ENCODE measurements around the gene MSMP. TPM values are rescaled to one million over a fixed set of nuclear protein-coding genes. Genes with fewer than 3 reads are reported as not detected.

Gene MSMP
- polyA plus RNA-seq, 3 donors, result not detected

DNA sequence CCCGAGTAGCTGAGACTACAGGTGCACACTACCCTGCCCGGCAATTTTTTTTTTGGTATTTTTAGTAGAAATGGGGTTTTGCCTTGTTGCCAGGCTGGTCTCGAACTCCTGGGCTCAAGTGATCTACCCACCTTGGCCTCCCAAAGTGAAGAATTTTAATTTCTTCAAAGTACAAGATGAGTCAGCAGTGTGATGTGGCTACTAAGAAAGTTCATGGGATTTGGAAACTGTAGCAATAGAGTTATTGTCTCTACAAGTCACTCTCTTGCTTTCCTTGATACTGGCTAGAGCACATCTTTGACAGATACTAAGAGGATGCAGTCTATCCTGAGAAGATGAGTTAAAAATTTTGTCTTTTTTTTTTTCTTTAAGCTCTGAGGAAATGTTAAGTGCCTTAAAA, 20.0 kb downstream of the MSMP start:
- Histone ChIP-seq H3K9ac (ENCODE audit: insufficient read depth, low read length, poor library complexity, severe bottlenecking) (no peak overlapping the region), H3K4me1 (ENCODE audit: control insufficient read depth in 1 of 2, insufficient read depth in 2 of 2, low read length in 2 of 2) (peaks cover 39 to 47% of the 10 kb centered on the region in 2 donors), H3K9me3 (replicated peaks in 1 of 2; ENCODE audit: control insufficient read depth in 1 of 2, insufficient read depth in 1 of 2, low read length in 2 of 2) (no peaks in the 10 kb centered on the region), H2AFZ (ENCODE audit: insufficient read depth, low read depth, low read length, poor library complexity, severe bottlenecking) (no peak overlapping the region), H3K79me2 (ENCODE audit: insufficient read depth, low read length) (peaks cover 42% of the 10 kb centered on the region), H4K20me1 (ENCODE audit: insufficient read depth, low read length) (peaks cover 55% of the 10 kb centered on the region), H3K27ac (ENCODE audit: low read depth in 1 of 2, low read length in 2 of 2) (no peak overlapping the region), H3K4me2 (replicated peaks; ENCODE audit: extremely low read depth, low read length, poor library complexity, severe bottlenecking) (no peak overlapping the region), H3K36me3 (replicated peaks in 1 of 2; ENCODE audit: control insufficient read depth in 1 of 2, insufficient read depth in 2 of 2, low read length in 2 of 2) (peaks cover 37 to 47% of the 10 kb centered on the region in 2 donors), H3K27me3 (ENCODE audit: control insufficient read depth in 2 of 2, insufficient read depth in 2 of 2, low read length in 2 of 2) (no peaks in the 10 kb centered on the region), H3K4me3 (replicated peaks in 1 of 3; ENCODE audit: low read depth in 2 of 3, low read length in 3 of 3) (no peak overlapping the region)
- Mint-ChIP-seq H3K27me3 (ENCODE audit: low read depth in 3 of 3) (peaks cover 0 to 6% (median 0%) of the 10 kb centered on the region in 3 donors), H3K4me3 (no peak overlapping the region), H3K27ac (peak overlapping the region in 1 of 7 donors; percentile 27), H3K4me1 (peaks cover 21% of the 10 kb centered on the region), H3K36me3 (peaks cover 36 to 53% of the 10 kb centered on the region in 2 donors), H3K9me3 (peaks cover 0 to 2% (median 0%) of the 10 kb centered on the region in 7 donors)
- WGBS (ENCODE audit: insufficient coverage), result no CpG with 5 or more reads among the region's 3 CpGs
- intact Hi-C loops (cut with micrococcal nuclease), result loop anchor here (5.0 to 10.0 kb wide), 4 partner anchors 77 to 622 kb away; partner anchors contain the start of genes CCDC107 (in 1 of the 2), FAM221B (in 1 of the 2), RMRP (in 1 of the 2) and TESK1 (in 1 of the 2)
- no peak for DNase-seq
- TF ChIP-seq, protein P1, sequence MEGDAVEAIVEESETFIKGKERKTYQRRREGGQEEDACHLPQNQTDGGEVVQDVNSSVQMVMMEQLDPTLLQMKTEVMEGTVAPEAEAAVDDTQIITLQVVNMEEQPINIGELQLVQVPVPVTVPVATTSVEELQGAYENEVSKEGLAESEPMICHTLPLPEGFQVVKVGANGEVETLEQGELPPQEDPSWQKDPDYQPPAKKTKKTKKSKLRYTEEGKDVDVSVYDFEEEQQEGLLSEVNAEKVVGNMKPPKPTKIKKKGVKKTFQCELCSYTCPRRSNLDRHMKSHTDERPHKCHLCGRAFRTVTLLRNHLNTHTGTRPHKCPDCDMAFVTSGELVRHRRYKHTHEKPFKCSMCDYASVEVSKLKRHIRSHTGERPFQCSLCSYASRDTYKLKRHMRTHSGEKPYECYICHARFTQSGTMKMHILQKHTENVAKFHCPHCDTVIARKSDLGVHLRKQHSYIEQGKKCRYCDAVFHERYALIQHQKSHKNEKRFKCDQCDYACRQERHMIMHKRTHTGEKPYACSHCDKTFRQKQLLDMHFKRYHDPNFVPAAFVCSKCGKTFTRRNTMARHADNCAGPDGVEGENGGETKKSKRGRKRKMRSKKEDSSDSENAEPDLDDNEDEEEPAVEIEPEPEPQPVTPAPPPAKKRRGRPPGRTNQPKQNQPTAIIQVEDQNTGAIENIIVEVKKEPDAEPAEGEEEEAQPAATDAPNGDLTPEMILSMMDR (IDR thresholded peaks at IDR 0.05), result no peak

DNA sequence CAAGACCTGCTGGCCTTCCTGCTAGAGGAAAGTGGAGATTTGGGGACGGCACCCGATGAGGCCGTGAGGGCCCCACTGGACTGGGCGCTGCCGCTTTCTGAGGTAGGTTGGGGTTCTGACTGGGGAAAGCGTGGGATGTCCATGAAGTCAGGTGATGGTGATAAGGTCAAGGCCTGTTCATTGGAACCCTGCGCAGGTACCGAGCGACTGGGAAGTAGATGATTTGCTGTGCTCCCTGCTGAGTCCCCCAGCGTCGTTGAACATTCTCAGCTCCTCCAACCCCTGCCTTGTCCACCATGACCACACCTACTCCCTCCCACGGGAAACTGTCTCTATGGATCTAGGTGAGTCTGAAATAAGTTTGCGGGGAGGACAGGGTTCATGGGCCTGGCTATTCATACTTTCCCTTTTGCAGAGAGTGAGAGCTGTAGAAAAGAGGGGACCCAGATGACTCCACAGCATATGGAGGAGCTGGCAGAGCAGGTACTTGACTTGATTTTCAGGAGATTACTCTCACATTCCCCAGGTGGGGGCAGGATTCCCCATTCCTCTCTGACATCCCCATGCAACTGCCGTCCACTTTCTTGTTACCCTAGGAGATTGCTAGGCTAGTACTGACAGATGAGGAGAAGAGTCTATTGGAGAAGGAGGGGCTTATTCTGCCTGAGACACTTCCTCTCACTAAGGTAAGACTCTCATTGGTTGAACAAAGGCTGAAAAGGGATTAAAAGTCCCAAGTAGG, 21.1 kb downstream of the MSMP start:
- WGBS (ENCODE audit: insufficient coverage), result 0% methylated on average over 6 of the region's 14 CpGs
- peaks cover 26 to 41% of the 10 kb centered on the region in 2 donors for H3K36me3 ChIP-seq (replicated peaks in 1 of 2; ENCODE audit: control insufficient read depth in 1 of 2, insufficient read depth in 2 of 2, low read length in 2 of 2)
- Mint-ChIP-seq H3K27ac (peak overlapping the region in 6 of 7 donors; percentile 94 to 99 (median 96)), H3K4me3 (peak overlapping the region in 1 of 2 donors; percentile 92), H3K27me3 (ENCODE audit: low read depth in 3 of 3) (peaks cover 0 to 6% (median 0%) of the 10 kb centered on the region in 3 donors), H3K4me1 (peaks cover 21% of the 10 kb centered on the region), H3K9me3 (peaks cover 0 to 1% (median 0%) of the 10 kb centered on the region in 7 donors), H3K36me3 (peaks cover 25 to 42% of the 10 kb centered on the region in 2 donors)
- H3K4me2 ChIP-seq (replicated peaks; ENCODE audit: extremely low read depth, low read length, poor library complexity, severe bottlenecking), result peak overlapping the region; percentile 95
- peaks cover 53% of the 10 kb centered on the region for H3K79me2 ChIP-seq (ENCODE audit: insufficient read depth, low read length)
- peak overlapping the region; percentile 64 to 95 (median 72) for H3K4me3 ChIP-seq (replicated peaks in 1 of 3; ENCODE audit: low read depth in 2 of 3, low read length in 3 of 3)
- H2AFZ ChIP-seq (ENCODE audit: insufficient read depth, low read depth, low read length, poor library complexity, severe bottlenecking), result peak overlapping the region; percentile 89
- peak in 2 of 3 donors; percentile 33 to 41 for DNase-seq
- peak overlapping the region; percentile 75 for H3K9ac ChIP-seq (ENCODE audit: insufficient read depth, low read length, poor library complexity, severe bottlenecking)
- intact Hi-C loops (cut with micrococcal nuclease), result loop anchor here (2.0 to 10.0 kb wide), 5 partner anchors 16 to 621 kb away; partner anchors contain the start of genes GBA2 (in 2 of the 2), RGP1 (in 2 of the 2), CCDC107 (in 1 of the 2) and FAM221B (in 1 of the 2)
- TF ChIP-seq, protein P1 (IDR thresholded peaks at IDR 0.05), result no peak
- H4K20me1 ChIP-seq (ENCODE audit: insufficient read depth, low read length), result peaks cover 57% of the 10 kb centered on the region
- H3K27me3 ChIP-seq (ENCODE audit: control insufficient read depth in 2 of 2, insufficient read depth in 2 of 2, low read length in 2 of 2), result no peaks in the 10 kb centered on the region
- peak overlapping the region; percentile 89 to 95 for H3K27ac ChIP-seq (ENCODE audit: low read depth in 1 of 2, low read length in 2 of 2)
- no peaks in the 10 kb centered on the region for H3K9me3 ChIP-seq (replicated peaks in 1 of 2; ENCODE audit: control insufficient read depth in 1 of 2, insufficient read depth in 1 of 2, low read length in 2 of 2)
- H3K4me1 ChIP-seq (ENCODE audit: control insufficient read depth in 1 of 2, insufficient read depth in 2 of 2, low read length in 2 of 2), result peaks cover 50 to 58% of the 10 kb centered on the region in 2 donors
